SU-DHL-6 (cell line): ENCODE data around the gene DAAM2.

Source experiments
- H2AFZ ChIP-seq: fragments of 200-600 bp; sonication (generic); 2 replicates; pipeline ENCODE4 v1.6.1; 2014; ENCODE audit warnings: low read depth, mild to moderate bottlenecking, moderate library complexity, mixed read lengths, antibody characterized with exemption, low read length; ENCODE audit not compliant: severe bottlenecking
- H3F3A ChIP-seq: fragments of 200-600 bp; shearing (Covaris generic); 2 replicates; pipeline ENCODE4 v1.6.0; 2016; ENCODE audit warnings: antibody characterized with exemption, mild to moderate bottlenecking; ENCODE audit not compliant: insufficient read depth
- H3K27ac ChIP-seq: fragments of 200-600 bp; sonication (generic); 2 replicates; pipeline ENCODE4 v1.5.1; 2016; ENCODE audit warnings: low read depth, mild to moderate bottlenecking, low read length, moderate library complexity, mixed read lengths
- H3K27me3 ChIP-seq: fragments of 200-600 bp; sonication (generic), shearing (Covaris generic); 2 replicates; pipeline ENCODE4 v1.6.0; 2014; ENCODE audit warnings: mild to moderate bottlenecking, low read length
- H3K36me3 ChIP-seq: fragments of 200-600 bp; sonication (generic); 2 replicates; pipeline ENCODE4 v1.6.1; 2014; ENCODE audit warnings: mild to moderate bottlenecking, low read length, mixed read lengths
- H3K4me2 ChIP-seq: fragments of 300-600, 200-600 bp; shearing (Covaris generic), sonication (generic); 2 replicates; pipeline ENCODE4 v1.6.0; 2014; ENCODE audit warnings: low read length, low read depth, mild to moderate bottlenecking; ENCODE audit not compliant: poor library complexity, severe bottlenecking
- H3K4me3 ChIP-seq: fragments of 200-600 bp; sonication (generic); 2 replicates; pipeline ENCODE4 v1.5.1; 2014; ENCODE audit warnings: antibody characterized with exemption, low read length, mild to moderate bottlenecking, mixed read lengths; ENCODE audit not compliant: insufficient read depth, poor library complexity, severe bottlenecking
- H3K79me2 ChIP-seq: fragments of 200-600 bp; sonication (generic); 2 replicates; pipeline ENCODE4 v1.6.1; 2014; ENCODE audit warnings: mild to moderate bottlenecking, low read length, moderate library complexity; ENCODE audit not compliant: insufficient read depth
- H3K9ac ChIP-seq: fragments of 200-600 bp; sonication (generic); 2 replicates; pipeline ENCODE4 v1.7.0; 2014; ENCODE audit warnings: mild to moderate bottlenecking, low read length
- H3K9me2 ChIP-seq: fragments of 200-600 bp; sonication (generic); replicated peaks from 2 replicates; pipeline ENCODE4 v1.6.1; 2014; ENCODE audit warnings: low read length; ENCODE audit not compliant: insufficient read depth
- H3K9me3 ChIP-seq: fragments of 200-600 bp; sonication (generic); 2 replicates; pipeline ENCODE4 v1.6.1; 2014; ENCODE audit warnings: low read length, mixed read lengths; ENCODE audit not compliant: insufficient read depth
- H4K20me1 ChIP-seq: fragments of 200-600 bp; sonication (generic); 2 replicates; pipeline ENCODE4 v1.6.1; 2014; ENCODE audit warnings: low read depth, mild to moderate bottlenecking, antibody characterized with exemption, low read length, moderate library complexity, mixed read lengths
- CTCF ChIP-seq: fragments of 200-600 bp; sonication (generic); IDR thresholded peaks from one replicate; pipeline ENCODE4 v1.5.1; 2017; ENCODE audit warnings: antibody characterized with exemption, mild to moderate bottlenecking, low read length, moderate library complexity; ENCODE audit not compliant: insufficient read depth, poor library complexity, severe bottlenecking
- EZH2phosphoT487 ChIP-seq: fragments of 200-600 bp; sonication (generic), shearing (Covaris generic); conservative IDR thresholded peaks from 2 replicates; pipeline ENCODE4 v1.6.1; 2018; ENCODE audit warnings: mild to moderate bottlenecking, antibody characterized with exemption, low read length, moderate library complexity, mixed read lengths

DAAM2 gene

DNA sequence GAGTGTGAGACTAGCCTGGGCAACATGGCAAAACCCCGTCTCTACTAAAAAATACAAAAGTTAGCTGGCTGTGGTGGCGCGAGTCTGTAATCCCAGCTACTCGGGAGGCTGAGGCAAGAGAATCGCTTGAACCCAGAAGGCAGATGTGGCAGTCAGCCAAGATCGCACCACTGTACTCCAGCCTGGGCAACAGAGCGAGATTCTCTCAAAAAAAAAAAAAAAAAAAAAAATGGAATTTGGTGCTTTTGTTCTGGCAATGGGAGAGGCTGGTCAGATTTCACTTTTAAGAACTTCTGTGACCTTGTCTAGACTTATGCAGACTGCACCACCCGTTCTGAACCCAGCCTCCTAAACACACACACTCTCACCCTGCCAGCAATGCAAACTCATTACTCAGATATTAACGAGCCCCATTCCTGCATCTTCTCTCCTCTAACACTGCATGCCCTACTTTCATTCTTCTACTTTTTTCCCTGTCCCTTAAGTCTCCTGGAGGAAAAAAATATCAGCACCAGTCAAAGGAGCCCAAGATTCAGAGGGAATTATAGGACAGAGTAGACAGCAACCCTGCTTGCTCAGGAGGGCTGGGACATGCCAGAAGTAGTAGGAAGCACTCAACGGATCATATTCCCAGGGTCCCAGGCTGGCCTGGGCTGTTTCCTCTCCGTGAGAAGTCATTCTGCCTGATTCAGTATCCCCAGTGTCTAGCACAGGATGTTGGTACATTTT, 137.7 kb downstream of the DAAM2 start:
- no peaks in the 10 kb centered on the region for H3K27me3 ChIP-seq
- TF ChIP-seq EZH2phosphoT487, result no peak
- no peak for TF ChIP-seq CTCF
- no peaks in the 10 kb centered on the region for H3K79me2 ChIP-seq
- no peak overlapping the region for H3K27ac ChIP-seq
- H3K4me3 ChIP-seq, result no peak overlapping the region
- H4K20me1 ChIP-seq, result no peaks in the 10 kb centered on the region
- no peaks in the 10 kb centered on the region for H3K9me2 ChIP-seq
- H2AFZ ChIP-seq, result no peak overlapping the region
- no peaks in the 10 kb centered on the region for H3K36me3 ChIP-seq
- H3K9me3 ChIP-seq, result no peaks in the 10 kb centered on the region
- H3K9ac ChIP-seq, result no peak overlapping the region
- H3K4me2 ChIP-seq, result no peak overlapping the region
- no peaks in the 10 kb centered on the region for H3F3A ChIP-seq

GRCh38 chr6:39930540-39930939, 138.4 kb downstream of the DAAM2 start:
- Histone ChIP-seq H3K9me3 (no peaks in the 10 kb centered on the region), H3K27me3 (no peaks in the 10 kb centered on the region), H4K20me1 (no peaks in the 10 kb centered on the region), H3K9me2 (no peaks in the 10 kb centered on the region), H3K27ac (no peak overlapping the region), H2AFZ (no peak overlapping the region), H3K4me2 (no peak overlapping the region), H3K9ac (no peak overlapping the region), H3K79me2 (no peaks in the 10 kb centered on the region), H3K36me3 (no peaks in the 10 kb centered on the region), H3F3A (no peaks in the 10 kb centered on the region), H3K4me3 (no peak overlapping the region)
- TF ChIP-seq CTCF (no peak), EZH2phosphoT487 (no peak)

DNA sequence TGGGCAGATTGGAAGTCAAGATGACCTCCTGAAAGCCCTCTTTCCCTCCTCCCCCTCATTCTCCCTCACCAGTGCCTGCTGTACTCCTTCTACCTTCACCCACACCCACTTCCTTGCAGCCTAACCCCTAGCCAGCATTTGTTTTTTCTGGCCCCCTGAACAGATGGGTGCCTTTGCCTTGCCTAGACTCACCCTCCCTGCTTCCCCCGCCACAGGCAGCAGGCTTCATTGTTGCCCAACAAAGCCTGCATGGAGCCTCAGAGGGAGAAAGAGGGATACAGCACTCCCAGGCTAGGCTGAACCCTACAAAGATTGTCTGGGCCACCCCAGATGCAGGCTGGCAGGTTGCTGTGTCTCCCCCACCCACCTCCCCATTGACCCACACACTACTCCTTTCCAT, 139.4 kb downstream of the DAAM2 start:
- no peaks in the 10 kb centered on the region for H3K79me2 ChIP-seq
- H3K9ac ChIP-seq, result no peak overlapping the region
- no peak overlapping the region for H3K4me2 ChIP-seq
- H2AFZ ChIP-seq, result no peak overlapping the region
- H3F3A ChIP-seq, result no peaks in the 10 kb centered on the region
- no peaks in the 10 kb centered on the region for H3K36me3 ChIP-seq
- no peak overlapping the region for H3K4me3 ChIP-seq
- TF ChIP-seq EZH2phosphoT487 (no peak), CTCF (no peak)
- no peaks in the 10 kb centered on the region for H3K27me3 ChIP-seq
- H3K9me3 ChIP-seq, result no peaks in the 10 kb centered on the region
- H3K27ac ChIP-seq, result no peak overlapping the region
- H4K20me1 ChIP-seq, result no peaks in the 10 kb centered on the region
- no peaks in the 10 kb centered on the region for H3K9me2 ChIP-seq
